Stomach (tissue), 9 donors: ENCODE results near the gene SLC4A4. TPM values are rescaled to one million over a fixed set of nuclear protein-coding genes. Genes with fewer than 3 reads are reported as not detected.

ENCODE experiments used
- DNase-seq, 2 donors: peaks; one replicate each; pipeline versions ENCODE4 v3.0.0 to v3.0.0-alpha.2; 2013 to 2019
- H3K27ac ChIP-seq, 5 donors: fragments of 200-600 bp in 4 of 5; sonication (generic) in 4 of 5; one replicate each; pipeline ENCODE4 v1.5.1; 2013 to 2019; ENCODE audit warnings: mild to moderate bottlenecking in 1 of 5, moderate library complexity in 1 of 5
- H3K27me3 ChIP-seq, 3 donors: fragments of 200-600 bp; sonication (generic); one replicate each; pipeline ENCODE4 v1.5.1; 2017 to 2019; ENCODE audit warnings: mixed run types in 1 of 3
- H3K36me3 ChIP-seq, 4 donors: fragments of 200-600 bp; sonication (generic); 1 replicate in 3 of 4; 2 replicates in 1 of 4; pipeline ENCODE4 v1.5.1; 2016 to 2019
- H3K4me1 ChIP-seq, 4 donors: fragments of 200-600 bp; sonication (generic); one replicate each; pipeline ENCODE4 v1.5.1; 2016 to 2019
- H3K4me3 ChIP-seq, 4 donors: fragments of 200-600 bp; sonication (generic) in 3 of 4; one replicate each; pipeline ENCODE4 v1.5.1; 2016 to 2019; ENCODE audit warnings: mild to moderate bottlenecking in 1 of 4
- H3K9me3 ChIP-seq, 4 donors: fragments of 200-600 bp; sonication (generic); one replicate each; pipeline ENCODE4 v1.5.1; 2016 to 2019
- EP300 ChIP-seq: sonication (generic); formaldehyde crosslinking; IDR thresholded peaks from one replicate; pipeline ENCODE4 v1.6.1; 2017; ENCODE audit warnings: antibody characterized with exemption
- POLR2A ChIP-seq, 4 donors: fragments of 450-650 bp; IDR thresholded peaks; one replicate each; pipeline ENCODE4 v1.6.1; 2016; ENCODE audit warnings: antibody characterized with exemption in 4 of 4, control low read depth in 2 of 4, mild to moderate bottlenecking in 1 of 4, moderate library complexity in 1 of 4
- POLR2AphosphoS5 ChIP-seq, 3 donors: sonication (generic); formaldehyde crosslinking; IDR thresholded peaks; one replicate each; pipeline ENCODE4 v1.6.1; 2016; ENCODE audit warnings: antibody characterized with exemption in 3 of 3
- WGBS, 5 donors: extraction: QIAGEN DNeasy Blood & Tissue Kit in 3 of 5; methylation state at CpG; one replicate each; pipeline versions ENCODE4 v1.1.5 to v1.1.7; 2013 to 2018; 5-methylcytosine and 5-hydroxymethylcytosine counted together
- intact Hi-C: fragments of 100-400 bp; cut with DNase I; formaldehyde crosslinking; loops from one replicate; pipeline ENCODE4 v1.15.1; 2023; ENCODE audit warnings: low total_unique reads
- polyA plus RNA-seq, 3 donors: library from polyadenylated mRNA; stranded (reverse); fragments of 200-250 nt; gene quantifications; one replicate each; pipeline ENCODE4 v1.2.3, GENCODE V29; 2013
- total RNA-seq, 5 donors: library from RNA; depleted of rRNA; stranded (reverse); fragments of >200 nt; gene quantifications; one replicate each; pipeline versions ENCODE4 v1.1.0 to v1.2.3, GENCODE V29; 2014 to 2016
- TF ChIP-seq, protein P1 (sequence below), 7 experiments: fragments of 450-650 bp in 4 of 7; fragments of 200-600 bp in 3 of 7; sonication (generic) in 3 of 7; IDR thresholded peaks; one replicate each; pipeline ENCODE4 v1.5.1; 2016 to 2019; ENCODE audit warnings: antibody characterized with exemption in 7 of 7, control low read depth in 2 of 7, mild to moderate bottlenecking in 1 of 7
- donor health status: healthy with polysubstance abuse.
- donor health status: Bipolar disorder and iron deficiency.
- donor health status: healthy.

The SLC4A4 gene
- total and polyA plus RNA-seq, 8 donors: 1.8 to 95.3 (median 12.8) TPM

DNA sequence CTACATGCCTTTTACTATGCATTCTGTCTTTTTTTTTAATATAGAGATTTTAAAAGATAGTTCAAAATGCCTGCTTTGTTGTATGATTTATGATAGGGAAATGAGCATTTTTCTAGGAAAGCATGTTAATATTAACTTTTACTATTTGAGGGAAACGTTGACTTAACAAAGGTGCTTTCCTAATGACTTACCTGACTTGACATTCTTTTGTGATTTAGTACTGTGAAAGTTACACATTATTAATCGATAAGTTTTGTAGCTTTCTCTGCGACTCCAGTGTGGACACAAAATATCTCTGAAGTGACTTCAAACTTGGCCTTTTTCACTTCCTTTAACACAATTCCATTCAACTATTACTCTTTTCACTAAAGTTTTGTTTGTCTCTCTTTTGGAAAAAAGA is 260.8 kb downstream of the SLC4A4 start:
- Histone ChIP-seq H3K27me3 (no peaks in the 10 kb centered on the region), H3K4me1 (peaks cover 0 to 10% (median 0%) of the 10 kb centered on the region in 4 donors), H3K9me3 (no peaks in the 10 kb centered on the region), H3K27ac (no peak overlapping the region), H3K36me3 (no peaks in the 10 kb centered on the region), H3K4me3 (no peak overlapping the region)
- TF ChIP-seq, protein P1, sequence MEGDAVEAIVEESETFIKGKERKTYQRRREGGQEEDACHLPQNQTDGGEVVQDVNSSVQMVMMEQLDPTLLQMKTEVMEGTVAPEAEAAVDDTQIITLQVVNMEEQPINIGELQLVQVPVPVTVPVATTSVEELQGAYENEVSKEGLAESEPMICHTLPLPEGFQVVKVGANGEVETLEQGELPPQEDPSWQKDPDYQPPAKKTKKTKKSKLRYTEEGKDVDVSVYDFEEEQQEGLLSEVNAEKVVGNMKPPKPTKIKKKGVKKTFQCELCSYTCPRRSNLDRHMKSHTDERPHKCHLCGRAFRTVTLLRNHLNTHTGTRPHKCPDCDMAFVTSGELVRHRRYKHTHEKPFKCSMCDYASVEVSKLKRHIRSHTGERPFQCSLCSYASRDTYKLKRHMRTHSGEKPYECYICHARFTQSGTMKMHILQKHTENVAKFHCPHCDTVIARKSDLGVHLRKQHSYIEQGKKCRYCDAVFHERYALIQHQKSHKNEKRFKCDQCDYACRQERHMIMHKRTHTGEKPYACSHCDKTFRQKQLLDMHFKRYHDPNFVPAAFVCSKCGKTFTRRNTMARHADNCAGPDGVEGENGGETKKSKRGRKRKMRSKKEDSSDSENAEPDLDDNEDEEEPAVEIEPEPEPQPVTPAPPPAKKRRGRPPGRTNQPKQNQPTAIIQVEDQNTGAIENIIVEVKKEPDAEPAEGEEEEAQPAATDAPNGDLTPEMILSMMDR (IDR thresholded peaks at IDR 0.05): no peak
- no peak for TF ChIP-seq POLR2A (IDR thresholded peaks at IDR 0.05)
- TF ChIP-seq EP300: no peak
- no peak for TF ChIP-seq POLR2AphosphoS5 (IDR thresholded peaks at IDR 0.05)
- intact Hi-C loops: no loop called here
- peak in 1 of 2 donors; percentile 41 for DNase-seq
- WGBS, 5 donors: 28 to 55% (median 28%) methylated on average over 3 of the region's 3 CpGs

DNA sequence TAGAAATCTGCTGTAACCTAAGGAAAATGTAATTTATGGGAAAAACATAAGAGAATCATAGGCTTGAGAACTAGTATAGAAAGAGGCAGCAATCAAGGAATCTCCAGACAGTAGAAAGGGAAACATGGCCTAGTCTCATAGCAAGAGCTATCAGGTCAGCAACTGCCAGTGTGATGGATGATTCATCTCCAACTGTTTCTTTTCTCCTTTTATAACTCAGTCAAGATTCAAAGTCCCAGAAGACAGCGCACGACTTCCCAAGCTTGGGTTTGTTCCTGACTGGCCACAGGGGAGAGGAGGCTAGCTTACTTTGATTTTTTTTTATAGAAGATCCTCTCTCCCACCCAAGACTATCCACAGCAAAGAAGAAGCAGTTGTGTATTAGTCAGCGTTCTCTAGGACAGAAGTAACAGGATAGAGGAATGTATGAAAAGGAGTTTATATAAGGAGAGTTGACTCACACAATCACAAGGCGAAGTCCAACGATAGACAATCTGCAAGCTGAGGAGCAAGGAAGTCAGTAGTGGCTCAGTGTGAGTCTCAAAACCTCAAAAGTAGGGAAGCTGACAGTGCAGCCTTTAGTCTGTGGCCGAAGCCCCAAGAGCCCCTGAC is 263.6 kb downstream of the SLC4A4 start:
- H3K4me3 ChIP-seq: no peak overlapping the region
- no peaks in the 10 kb centered on the region for H3K36me3 ChIP-seq
- peak in 1 of 2 donors; percentile 48 for DNase-seq
- intact Hi-C loops: no loop called here
- no peak overlapping the region for H3K27ac ChIP-seq
- H3K9me3 ChIP-seq: no peaks in the 10 kb centered on the region
- no peaks in the 10 kb centered on the region for H3K27me3 ChIP-seq
- 64 to 82% (median 68%) methylated on average over 6 of the region's 6 CpGs for WGBS, 5 donors
- TF ChIP-seq POLR2AphosphoS5 (IDR thresholded peaks at IDR 0.05): no peak
- no peak for TF ChIP-seq EP300
- TF ChIP-seq POLR2A (IDR thresholded peaks at IDR 0.05): no peak
- H3K4me1 ChIP-seq: peaks cover 0 to 18% (median 2%) of the 10 kb centered on the region in 4 donors

- TF ChIP-seq, protein P1 (IDR thresholded peaks at IDR 0.05): no peak
- TF ChIP-seq POLR2AphosphoS5 (IDR thresholded peaks at IDR 0.05) (no peak), EP300 (no peak), POLR2A (IDR thresholded peaks at IDR 0.05) (no peak)
- no peak overlapping the region for H3K27ac ChIP-seq
- H3K4me1 ChIP-seq: peaks cover 0 to 28% (median 7%) of the 10 kb centered on the region in 4 donors
- DNase-seq: no peak
- no peaks in the 10 kb centered on the region for H3K36me3 ChIP-seq
- intact Hi-C loops: no loop called here
- H3K4me3 ChIP-seq: no peak overlapping the region
- H3K27me3 ChIP-seq: no peaks in the 10 kb centered on the region
- no peaks in the 10 kb centered on the region for H3K9me3 ChIP-seq
- WGBS, 5 donors: 80 to 83% (median 80%) methylated on average over 5 of the region's 5 CpGs
These were observed 266.0 kb downstream of the SLC4A4 start for GRCh38 chr4:71604785-71605184.

- no peaks in the 10 kb centered on the region for H3K9me3 ChIP-seq
- intact Hi-C loops: no loop called here
- TF ChIP-seq POLR2AphosphoS5 (IDR thresholded peaks at IDR 0.05): no peak
- WGBS, 5 donors: 84 to 96% (median 94%) methylated on average over 5 of the region's 5 CpGs
- no peak for DNase-seq
- H3K36me3 ChIP-seq: no peaks in the 10 kb centered on the region
- no peak overlapping the region for H3K4me3 ChIP-seq
- H3K27ac ChIP-seq: peak overlapping the region in 3 of 5 donors; percentile 25 to 79 (median 75)
- peaks cover 0 to 22% (median 7%) of the 10 kb centered on the region in 4 donors for H3K4me1 ChIP-seq
- no peaks in the 10 kb centered on the region for H3K27me3 ChIP-seq
These were observed 268.3 kb downstream of the SLC4A4 start for GRCh38 chr4:71607109-71607508.

DNA sequence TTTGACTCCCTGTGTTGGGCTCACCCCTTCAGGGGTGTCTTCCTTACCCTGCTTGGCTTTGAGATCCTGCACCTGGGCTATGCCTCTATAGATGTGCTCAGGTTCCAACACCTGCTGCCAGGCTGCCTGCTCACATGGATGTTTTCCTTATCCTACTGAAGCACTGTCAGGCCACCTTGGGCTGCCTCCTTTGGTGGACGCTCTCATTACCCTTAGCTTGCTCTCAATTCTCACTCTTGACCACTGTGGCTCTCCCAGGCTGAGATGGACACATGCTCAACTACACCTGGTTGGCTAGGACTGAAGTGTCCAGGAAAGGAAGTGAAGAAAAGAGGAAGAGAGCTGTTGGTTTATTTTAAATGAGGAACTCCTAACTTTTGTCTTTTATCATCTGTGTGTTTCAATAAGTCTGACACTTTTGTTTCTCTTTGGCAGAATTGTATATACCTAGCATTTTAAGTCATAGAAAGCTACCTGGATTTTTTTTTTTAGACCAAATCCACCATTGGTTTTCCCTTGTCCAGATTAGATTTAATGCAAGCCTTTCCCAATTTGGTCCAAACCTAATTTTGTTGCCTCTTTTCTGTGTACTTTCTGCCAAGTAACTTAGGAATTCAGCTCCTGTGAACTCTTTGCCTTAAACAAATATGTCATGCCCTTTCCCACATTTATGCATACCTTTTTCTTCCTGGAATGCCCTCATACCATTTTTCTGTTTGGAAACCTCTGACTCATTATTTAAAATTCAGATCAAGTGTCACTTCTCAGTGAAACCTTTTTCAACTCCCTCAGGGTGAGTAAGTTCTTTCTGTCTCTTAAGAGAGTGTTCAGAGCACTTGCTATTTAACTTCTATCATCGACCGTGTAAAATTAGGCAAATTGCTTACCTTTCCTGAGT is 269.2 kb downstream of the SLC4A4 start:
- no peaks in the 10 kb centered on the region for H3K9me3 ChIP-seq
- peak in 1 of 2 donors; percentile 46 for DNase-seq
- H3K27ac ChIP-seq: peak overlapping the region in 3 of 5 donors; percentile 49 to 79 (median 75)
- H3K27me3 ChIP-seq: no peaks in the 10 kb centered on the region
- TF ChIP-seq, protein P1 (IDR thresholded peaks at IDR 0.05): no peak
- peak in 1 of 3 donors; percentile 42 for TF ChIP-seq POLR2AphosphoS5 (IDR thresholded peaks at IDR 0.05)
- intact Hi-C loops: no loop called here
- peaks cover 0 to 22% (median 7%) of the 10 kb centered on the region in 4 donors for H3K4me1 ChIP-seq
- H3K4me3 ChIP-seq: no peak overlapping the region
- no peaks in the 10 kb centered on the region for H3K36me3 ChIP-seq
- WGBS, 5 donors: 34 to 67% (median 55%) methylated on average over 3 of the region's 3 CpGs
